DMS 273 (cell line): ENCODE results near the gene RNF157.

Experiments
- DNase-seq: peaks from one replicate; lab custom pipeline; 2025; ENCODE audit not compliant: unreplicated experiment; lab: John Stamatoyannopoulos, UW

RNF157 gene

GRCh38 chr17:76097716-76098295 lies 142.5 kb downstream of the RNF157 start:
- DNase-seq = no peak

DNA sequence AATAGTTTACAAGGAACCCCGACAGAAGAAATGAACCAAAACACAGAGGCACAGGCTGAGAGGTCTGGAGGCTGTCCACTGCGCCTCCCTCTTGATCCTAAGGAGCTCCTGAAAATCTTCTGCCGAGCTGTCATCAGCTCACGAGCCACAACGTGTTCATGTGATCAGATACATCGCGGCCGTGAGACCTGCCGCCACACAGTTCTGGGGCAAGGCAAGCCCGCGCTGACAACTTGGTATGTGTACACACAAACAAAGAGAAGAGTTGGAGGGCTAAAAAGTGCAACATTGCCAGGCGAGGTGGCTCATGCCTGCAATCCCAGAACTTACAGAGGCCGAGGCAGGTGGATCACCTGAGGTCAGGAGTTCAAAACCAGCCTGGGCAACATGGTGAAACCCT lies 144.3 kb downstream of the RNF157 start:
- no peak for DNase-seq

GRCh38 chr17:76094046-76094445 lies 146.2 kb downstream of the RNF157 start:
- DNase-seq = no peak

- DNase-seq = no peak
Observed at GRCh38 chr17:76092526-76093413, 147.5 kb downstream of the RNF157 start.
